K562 (cell line): Measurements from ENCODE around the gene PMM1. TPM values are rescaled to one million over a fixed set of nuclear protein-coding genes. Genes with fewer than 3 reads are reported as not detected.

ENCODE experiments used
- ATAC-seq: fragments of 200-7000 bp; cut with Tn5 transposase; 3 replicates; pipeline ENCODE4 v1.9.1; 2020; ENCODE audit warnings: moderate library complexity
- BruUV-seq: library from RNA; stranded (reverse); fragments of 400-500 nt; replicated peaks from 2 replicates; lab custom pipeline; 2021; lab: Mats Ljungman, UMichigan
- CTCF ChIA-PET: fragments of 300-600 bp; formaldehyde crosslinking; extraction: SDS; loops from one replicate; lab custom pipeline; 2021; ENCODE audit warnings: low intra/inter-chr PET ratio; lab: Yijun Ruan, JAX
- POLR2A ChIA-PET: fragments of 300-600, 350-650 bp; sonication (Branson Sonifier 250); formaldehyde crosslinking; extraction: SDS; loops from one replicate; lab custom pipeline; 2021; ENCODE audit warnings: antibody characterized with exemption, inconsistent platforms; lab: Yijun Ruan, JAX
- DNase-seq, 4 experiments: peaks; one replicate each; pipeline versions ENCODE4 v3.0.0 to v3.0.0-alpha.2; 2011 to 2018; ENCODE audit warnings: low spot score in 3 of 4, mixed read lengths in 3 of 4; ENCODE audit errors: extremely low read depth in 1 of 4
- FAIRE-seq: peaks from 2 replicates; lab custom pipeline; 2011; peaks lifted over from hg19 to GRCh38; lab: Jason Lieb, UNC
- H2AFZ ChIP-seq: 2 replicates; pipeline ENCODE4 v1.6.0; 2011; ENCODE audit warnings: low read depth, low read length, control low read depth, inconsistent platforms
- H3K27ac ChIP-seq: fragments of 200-600 bp; 3 replicates; pipeline ENCODE4 v1.8.0; 2011; ENCODE audit warnings: low read depth, mild to moderate bottlenecking, control low read depth, inconsistent platforms, low read length, moderate library complexity, mixed read lengths; ENCODE audit errors: extremely low read depth
- H3K27me3 ChIP-seq, 2 experiments: fragments of 300-600 bp in 1 of 2; 2 replicates in 1 of 2; 3 replicates in 1 of 2; pipeline versions ENCODE4 v1.6.0 to v1.8.0; 2011; ENCODE audit warnings: inconsistent platforms in 2 of 2, low read length in 2 of 2, mild to moderate bottlenecking in 1 of 2, mixed read lengths in 1 of 2, moderate library complexity in 1 of 2; ENCODE audit not compliant: control insufficient read depth in 2 of 2, insufficient read depth in 2 of 2
- H3K36me3 ChIP-seq: fragments of 300-600 bp; 3 replicates; pipeline ENCODE4 v1.8.0; 2011; ENCODE audit warnings: mild to moderate bottlenecking, low read length, inconsistent platforms; ENCODE audit not compliant: control insufficient read depth, insufficient read depth
- H3K4me1 ChIP-seq, 2 experiments: fragments of 200-600 bp in 1 of 2; replicated peaks in 1 of 2; 2 replicates in 1 of 2; 3 replicates in 1 of 2; pipeline versions ENCODE4 v1.5.1 to v1.8.0; 2011; ENCODE audit warnings: inconsistent platforms in 2 of 2, low read length in 2 of 2, mild to moderate bottlenecking in 1 of 2, mixed read lengths in 1 of 2, moderate library complexity in 1 of 2; ENCODE audit not compliant: control insufficient read depth in 2 of 2, insufficient read depth in 2 of 2
- H3K4me2 ChIP-seq: 2 replicates; pipeline ENCODE4 v1.6.1; 2011; ENCODE audit warnings: low read length, control low read depth, inconsistent platforms, mixed read lengths; ENCODE audit not compliant: insufficient read depth
- H3K4me3 ChIP-seq: fragments of 200-600 bp; sonication (generic), shearing (Covaris generic); 2 replicates; pipeline ENCODE4 v1.5.1; 2016; ENCODE audit warnings: control low read depth, inconsistent platforms
- H3K79me2 ChIP-seq: fragments of 200-600 bp; 3 replicates; pipeline ENCODE4 v1.8.0; 2011; ENCODE audit warnings: low read length, inconsistent platforms; ENCODE audit not compliant: control insufficient read depth, insufficient read depth
- H3K9ac ChIP-seq, 2 experiments: 2 replicates each; pipeline versions ENCODE4 v1.6.0 to v1.6.1; 2011; ENCODE audit warnings: low read depth in 2 of 2, low read length in 2 of 2, control low read depth in 1 of 2, inconsistent platforms in 1 of 2, mild to moderate bottlenecking in 1 of 2, mixed read lengths in 1 of 2; ENCODE audit not compliant: insufficient read depth in 1 of 2
- H3K9me1 ChIP-seq: one replicate; pipeline ENCODE4 v1.6.0; 2011; ENCODE audit warnings: inconsistent platforms, mild to moderate bottlenecking, low read length, moderate library complexity; ENCODE audit not compliant: control insufficient read depth, insufficient read depth
- H3K9me3 ChIP-seq: replicated peaks from 2 replicates; pipeline ENCODE4 v1.5.1; 2011; ENCODE audit warnings: low read depth, low read length, inconsistent platforms; ENCODE audit not compliant: control insufficient read depth, insufficient read depth
- H4K20me1 ChIP-seq: replicated peaks from 2 replicates; pipeline ENCODE4 v1.6.1; 2011; ENCODE audit warnings: low read length, inconsistent platforms, mixed read lengths; ENCODE audit not compliant: control insufficient read depth, insufficient read depth
- CTCF ChIP-seq, 3 experiments: IDR thresholded peaks in 2 of 3; conservative IDR thresholded peaks in 1 of 3; 2 replicates each; pipeline ENCODE4 v1.5.1; 2011 to 2012; ENCODE audit warnings: low read length in 3 of 3, mild to moderate bottlenecking in 3 of 3, control low read depth in 2 of 3, improper control_type of control experiment in 1 of 3, inconsistent platforms in 1 of 3, low read depth in 1 of 3, mixed read lengths in 1 of 3, moderate library complexity in 1 of 3; ENCODE audit not compliant: insufficient read depth in 2 of 3
- NCOA2 ChIP-seq, 2 experiments: fragments of 450-650 bp; IDR thresholded peaks; 2 replicates each; pipeline ENCODE4 v1.6.1; 2018; ENCODE audit warnings: mild to moderate bottlenecking in 2 of 2, moderate library complexity in 1 of 2; ENCODE audit not compliant: partially characterized antibody in 2 of 2
- RAD21 ChIP-seq, 2 experiments: fragments of 250-450 bp in 1 of 2; fragments of 450-650 bp in 1 of 2; sonication (Bioruptor Pico) in 1 of 2; formaldehyde crosslinking in 1 of 2; IDR thresholded peaks in 1 of 2; conservative IDR thresholded peaks in 1 of 2; 2 replicates each; pipeline versions ENCODE4 v1.4.0 to v1.8.0; 2020 to 2022; ENCODE audit warnings: mild to moderate bottlenecking in 2 of 2, moderate library complexity in 1 of 2
- SPI1 ChIP-seq: IDR thresholded peaks from 2 replicates; pipeline ENCODE4 v1.6.1; 2011; ENCODE audit warnings: low read depth, low read length, control low read depth, borderline replicate concordance
- WGBS: fragments of 100-300 bp; shearing (Covaris generic); methylation state at CpG from one replicate; pipeline ENCODE4 v1.1.6; 2016; ENCODE audit warnings: low coverage, mixed read lengths; ENCODE audit not compliant: insufficient coverage; ENCODE audit errors: missing lambda C conversion rate; 5-methylcytosine and 5-hydroxymethylcytosine counted together
- in situ Hi-C: fragments of 300-500 bp; cut with MboI; formaldehyde crosslinking; loops from 4 replicates; pipeline ENCODE4 v1.15.0; 2018; ENCODE audit warnings: inconsistent platforms, mixed read lengths
- intact Hi-C: fragments of 100-400 bp; cut with micrococcal nuclease; formaldehyde crosslinking; loops from 2 replicates; pipeline ENCODE4 v1.14.2; 2022
- polyA plus RNA-seq, 8 experiments: library from polyadenylated mRNA; depleted of rRNA in 4 of 8; stranded (reverse) in 5 of 8; unstranded in 3 of 8; fragments of >200 nt; fragmentation: Nextera tagmentation in 2 of 8; fragmentation: Illumina TruSeq in 1 of 8; extraction: Ambion mirVana in 2 of 8; extraction: Trizol in 1 of 8; gene quantifications; 2 replicates each; pipeline versions ENCODE4 v1.2.1 to v1.2.3, GENCODE V29; 2011 to 2014; ENCODE audit warnings: inconsistent platforms in 1 of 8, missing spikeins in 1 of 8
- total RNA-seq, 7 experiments: library from RNA; depleted of rRNA in 6 of 7; stranded (reverse); fragments of >200 nt in 6 of 7; fragmentation: Illumina TruSeq in 2 of 7; extraction: Trizol in 2 of 7; gene quantifications; 2 replicates each; pipeline versions ENCODE4 v1.2.1 to v1.2.3, GENCODE V29; 2011 to 2021; ENCODE audit warnings: low replicate concordance in 1 of 7

The PMM1 gene
- total and polyA plus RNA-seq, 9 of the 15 experiments (the other 6 are each of a cell fraction or from before 2014, with no cell fraction given): 10.2 to 31.7 (median 20.3) TPM

- no peak overlapping the region for H3K9ac ChIP-seq
- in situ Hi-C loops: no loop called here
- FAIRE-seq (no peak), ATAC-seq (no peak), DNase-seq (no peak)
- H3K4me3 ChIP-seq: no peak overlapping the region
- peaks cover 71% of the 10 kb centered on the region for H3K36me3 ChIP-seq
- peaks cover 26 to 47% of the 10 kb centered on the region in 2 experiments; a peak in 4 of 5 replicates for H3K4me1 ChIP-seq
- no TSS peak for BruUV-seq
- ChIA-PET POLR2A (interaction anchor here (0.6 kb wide), 1 partner anchor 18 kb away, joined by 3 read pairs; no protein-coding TSS in a partner anchor), CTCF (no interaction called here)
- TF ChIP-seq NCOA2 (IDR thresholded peaks at IDR 0.05; ENCODE audit: partially characterized antibody in 2 of 2): no peak
- peaks cover 25% of the 10 kb centered on the region for H4K20me1 ChIP-seq
- H2AFZ ChIP-seq: no peak overlapping the region
- no peaks in the 10 kb centered on the region for H3K9me1 ChIP-seq
- no peaks in the 10 kb centered on the region for H3K27me3 ChIP-seq
- no peaks in the 10 kb centered on the region for H3K9me3 ChIP-seq
- no peak overlapping the region for H3K4me2 ChIP-seq
- H3K79me2 ChIP-seq: peaks cover 66% of the 10 kb centered on the region
- intact Hi-C loops: no loop called here
- H3K27ac ChIP-seq: no peak overlapping the region
- WGBS: 78% methylated on average over 3 of the region's 3 CpGs
These were observed 52.4 kb downstream of the PMM1 start for GRCh38 chr22:41537203-41537602.

- peaks cover 10 to 40% of the 10 kb centered on the region in 2 experiments; a peak in 4 of 5 replicates for H3K4me1 ChIP-seq
- in situ Hi-C loops: no loop called here
- ATAC-seq: peak; percentile 61
- no peaks in the 10 kb centered on the region for H3K27me3 ChIP-seq
- intact Hi-C loops: no loop called here
- H3K9me3 ChIP-seq: no peaks in the 10 kb centered on the region
- H3K4me2 ChIP-seq: no peak overlapping the region
- TF ChIP-seq SPI1 (no peak), CTCF (IDR thresholded peaks at IDR 0.05 in 2 of 3, conservative IDR thresholded peaks at IDR 0.05 in 1 of 3; ENCODE audit: insufficient read depth in 2 of 3, low read depth in 1 of 3, low read length in 3 of 3) (peak; percentile 19 to 39 (median 39); a peak in 4 of 6 replicates), RAD21 (CRISPR knock-in tag; conservative IDR thresholded peaks at IDR 0.05 in 1 of 2, IDR thresholded peaks at IDR 0.05 in 1 of 2) (peak in 1 of 2 experiments; percentile 20; a peak in 1 of 4 replicates)
- BruUV-seq: no TSS peak
- peaks cover 76% of the 10 kb centered on the region; the same call in 2 of the 3 replicates for H3K36me3 ChIP-seq
- H2AFZ ChIP-seq: no peak overlapping the region
- H3K9me1 ChIP-seq: no peaks in the 10 kb centered on the region
- H3K27ac ChIP-seq: no peak overlapping the region
- CTCF ChIA-PET: no interaction called here
- H3K9ac ChIP-seq: no peak overlapping the region
- no peak overlapping the region for H3K4me3 ChIP-seq
- H3K79me2 ChIP-seq: peaks cover 55% of the 10 kb centered on the region
- 89% methylated on average over 5 of the region's 5 CpGs for WGBS
- DNase-seq: peak in 2 of 4 experiments; percentile 30 to 44
- peaks cover 14% of the 10 kb centered on the region for H4K20me1 ChIP-seq
- POLR2A ChIA-PET: interaction anchor here (0.9 kb wide), 1 partner anchor 131 kb away, joined by 3 read pairs; no protein-coding TSS in a partner anchor
- peak; percentile 63 for FAIRE-seq
These were observed 54.4 kb downstream of the PMM1 start for GRCh38 chr22:41535244-41535643.
